GM19397 (cell line): ENCODE results near the gene TTC39B.
A peak's percentile ranks its signal among the peaks of the same experiment; 100 is the strongest.
"Not testable (repeated sequence)": the region's sequence is repeated elsewhere in the genome, so short reads cannot be mapped to it uniquely, and the experiment has no call there.

Experiments used
- ATAC-seq: cut with Tn5 transposase; IDR thresholded peaks from one replicate; pipeline ENCODE4 v1.9.1; 2021; ENCODE audit warnings: mild to moderate bottlenecking, moderate library complexity; ENCODE audit not compliant: unreplicated experiment

Gene TTC39B

GRCh38 chr9:15306757-15307522 is at the start of gene TTC39B:
Gene TTC39B (minus strand): TSS chr9:15307216. CDS start chr9:15307125, 91 bp downstream.
- peak; percentile 93 for ATAC-seq

GRCh38 chr9:15355669-15356068 is 48.7 kb upstream of the TTC39B start:
- ATAC-seq: no peak

GRCh38 chr9:15354713-15355112 is 47.7 kb upstream of the TTC39B start:
- ATAC-seq: no peak

- ATAC-seq: no peak
Observed at GRCh38 chr9:15353892-15354291, 46.9 kb upstream of the TTC39B start.

GRCh38 chr9:15352306-15352705 is 45.3 kb upstream of the TTC39B start:
- no peak for ATAC-seq

- ATAC-seq: no peak
Observed at GRCh38 chr9:15349892-15350761, 43.1 kb upstream of the TTC39B start.

GRCh38 chr9:15346837-15347236 is 39.8 kb upstream of the TTC39B start:
- ATAC-seq: no peak

- no peak for ATAC-seq
Observed at GRCh38 chr9:15344191-15344590, 37.2 kb upstream of the TTC39B start.

GRCh38 chr9:15333376-15333881 is 26.4 kb upstream of the TTC39B start:
- ATAC-seq: no peak

GRCh38 chr9:15332939-15333338 is 25.9 kb upstream of the TTC39B start:
- no peak for ATAC-seq

- no peak for ATAC-seq
Observed at GRCh38 chr9:15329539-15330109, 22.6 kb upstream of the TTC39B start.

- no peak for ATAC-seq
Observed at GRCh38 chr9:15328946-15329345, 21.9 kb upstream of the TTC39B start.

- not testable (repeated sequence) for ATAC-seq
Observed at GRCh38 chr9:15322695-15323094, 15.7 kb upstream of the TTC39B start.

- ATAC-seq: not testable (repeated sequence)
Observed at GRCh38 chr9:15319661-15320060, 12.6 kb upstream of the TTC39B start.

- ATAC-seq: no peak
Observed at GRCh38 chr9:15317836-15318235, 10.8 kb upstream of the TTC39B start.

- no peak for ATAC-seq
Observed at GRCh38 chr9:15311607-15312006, 4.6 kb upstream of the TTC39B start.

- ATAC-seq: no peak
Observed at GRCh38 chr9:15310107-15310850, 3.3 kb upstream of the TTC39B start.

GRCh38 chr9:15308511-15308910 is 1.5 kb upstream of the TTC39B start:
- no peak for ATAC-seq

GRCh38 chr9:15307523-15307841 is 466 bp upstream of the TTC39B start:
- peak; percentile 27 for ATAC-seq

- no peak for ATAC-seq
Observed at GRCh38 chr9:15306068-15306756, 804 bp downstream of the TTC39B start.
